ENCODE data around the gene NANS.

DNA sequence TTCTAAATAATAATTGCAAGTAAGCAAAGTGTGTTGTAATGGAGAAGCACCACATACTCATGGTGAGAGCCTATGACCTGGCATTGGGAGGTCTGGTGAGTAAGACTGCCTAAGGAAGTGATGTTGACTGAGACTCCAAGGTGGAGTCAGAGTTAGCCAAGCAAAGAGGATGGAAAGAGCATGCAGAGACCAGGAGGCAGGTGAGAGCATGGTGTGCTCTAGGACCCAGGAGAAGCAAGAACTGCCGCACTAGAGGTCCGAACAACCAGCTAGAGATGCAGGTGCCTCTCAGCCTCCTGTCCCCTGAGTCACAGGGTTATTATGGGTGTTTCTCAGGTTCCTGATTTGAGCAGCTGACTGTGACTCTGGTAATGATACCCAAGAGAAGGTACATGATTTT is 46.1 kb upstream of the NANS start:
- TF ChIP-seq YY1 (IDR thresholded peaks at IDR 0.05; ENCODE audit: insufficient read depth, insufficient read length) (no peak), ZNF274 (IDR thresholded peaks at IDR 0.05; ENCODE audit: low read depth, low read length) (no peak), SUZ12 (IDR thresholded peaks at IDR 0.05; ENCODE audit: extremely low read depth, insufficient read depth, insufficient read length) (no peak)

Data from NT2/D1 (cell line).